NCI-H2029 (cell line): Measurements from ENCODE around the gene EXD3.
"Not testable (repeated sequence)": the region's sequence is repeated elsewhere in the genome, so short reads cannot be mapped to it uniquely, and the experiment has no call there.

Experiments
- DNase-seq: peaks from one replicate; lab custom pipeline; 2025; lab: John Stamatoyannopoulos, UW

EXD3 gene

GRCh38 chr9:137411260-137411644 lies 11.7 kb downstream of the EXD3 start:
- no peak for DNase-seq

GRCh38 chr9:137410891-137411249 lies 12.1 kb downstream of the EXD3 start:
- no peak for DNase-seq

- DNase-seq, result not testable (repeated sequence)
Measured at GRCh38 chr9:137410236-137410890, 12.6 kb downstream of the EXD3 start.

GRCh38 chr9:137409515-137409914 lies 13.4 kb downstream of the EXD3 start:
- no peak for DNase-seq

- DNase-seq, result no peak
Measured at GRCh38 chr9:137408651-137409405, 14.1 kb downstream of the EXD3 start.

- DNase-seq, result no peak
Measured at GRCh38 chr9:137407590-137408300, 15.2 kb downstream of the EXD3 start.

GRCh38 chr9:137406876-137407589 lies 15.9 kb downstream of the EXD3 start:
- peak; percentile 16 for DNase-seq

- DNase-seq, result no peak
Measured at GRCh38 chr9:137406085-137406760, 16.7 kb downstream of the EXD3 start.

GRCh38 chr9:137405677-137406081 lies 17.3 kb downstream of the EXD3 start:
- DNase-seq, result no peak

GRCh38 chr9:137404961-137405567 lies 17.9 kb downstream of the EXD3 start:
- no peak for DNase-seq

- DNase-seq, result no peak
Measured at GRCh38 chr9:137403269-137403668, 19.7 kb downstream of the EXD3 start.

- DNase-seq, result no peak
Measured at GRCh38 chr9:137402746-137403145, 20.2 kb downstream of the EXD3 start.

GRCh38 chr9:137398561-137399468 lies 24.1 kb downstream of the EXD3 start:
- DNase-seq, result no peak

- DNase-seq, result no peak
Measured at GRCh38 chr9:137397675-137398423, 25.1 kb downstream of the EXD3 start.

- no peak for DNase-seq
Measured at GRCh38 chr9:137396634-137397367, 26.2 kb downstream of the EXD3 start.

- DNase-seq, result no peak
Measured at GRCh38 chr9:137396227-137396626, 26.7 kb downstream of the EXD3 start.

- DNase-seq, result no peak
Measured at GRCh38 chr9:137395666-137396010, 27.3 kb downstream of the EXD3 start.

- no peak for DNase-seq
Measured at GRCh38 chr9:137394866-137395665, 27.9 kb downstream of the EXD3 start.
